Pancreas (tissue), 10 donors: Measurements from ENCODE around the gene DEAF1. TPM values are rescaled to one million over a fixed set of nuclear protein-coding genes. Genes with fewer than 3 reads are reported as not detected.

Experiments
- ATAC-seq, 4 donors: fragments of 200-7000 bp; cut with Tn5 transposase; one replicate each; pipeline versions ENCODE4 v1.8.0 to v1.9.1; 2020; ENCODE audit warnings: mild to moderate bottlenecking in 4 of 4, moderate library complexity in 4 of 4
- DNase-seq, 6 donors: peaks; one replicate each; pipeline ENCODE4 v3.0.0-alpha.2; 2020
- FAIRE-seq: peaks from 2 replicates; lab custom pipeline; 2012; peaks lifted over from hg19 to GRCh38; lab: Jason Lieb, UNC
- H3K27ac ChIP-seq, 4 donors: fragments of 200-600 bp; sonication (generic); 1 replicate in 3 of 4; 2 replicates in 1 of 4; pipeline versions ENCODE4 v1.5.0 to v1.8.0; 2020
- H3K27me3 ChIP-seq, 4 donors: fragments of 200-600 bp; one replicate each; pipeline ENCODE4 v1.8.0; 2021
- H3K36me3 ChIP-seq, 3 donors: fragments of 200-600 bp; sonication (generic) in 1 of 3; one replicate each; pipeline versions ENCODE4 v1.5.0 to v1.8.0; 2020 to 2021
- H3K4me1 ChIP-seq, 3 donors: fragments of 200-600 bp; one replicate each; pipeline ENCODE4 v1.8.0; 2021
- H3K4me3 ChIP-seq, 4 donors: fragments of 200-600 bp; sonication (generic) in 2 of 4; one replicate each; pipeline versions ENCODE4 v1.5.0 to v1.8.0; 2020 to 2021
- H3K9me3 ChIP-seq, 4 donors: fragments of 200-600 bp; one replicate each; pipeline ENCODE4 v1.8.0; 2021
- CTCF ChIP-seq, 4 donors: fragments of 200-600 bp; sonication (generic) in 3 of 4; IDR thresholded peaks; one replicate each; pipeline versions ENCODE4 v1.5.0 to v1.8.0; 2021; ENCODE audit warnings: antibody characterized with exemption in 4 of 4
- WGBS, 2 donors: extraction: QIAGEN DNeasy Blood & Tissue Kit; methylation state at CpG; one replicate each; pipeline ENCODE4 v1.1.7; 2013; 5-methylcytosine and 5-hydroxymethylcytosine counted together
- intact Hi-C, 3 donors: fragments of 100-400 bp; cut with DNase I; formaldehyde crosslinking; loops; one replicate each; pipeline versions ENCODE4 v1.11.1 to v1.14.2; 2022
- polyA plus RNA-seq, 2 donors: library from polyadenylated mRNA; stranded (reverse); fragments of 200-250 nt; gene quantifications; one replicate each; pipeline ENCODE4 v1.2.3, GENCODE V29; 2013
- total RNA-seq, 6 donors: library from RNA; stranded (reverse); fragmentation: NEBNext Ultra II Directional in 4 of 6; extraction: Animal tissue kit (Norgen Biotek cat#: 25700) in 4 of 6; gene quantifications; one replicate each; pipeline versions ENCODE4 v1.2.1 to v1.2.4, GENCODE V29; 2021 to 2023
- donor health status: healthy with polysubstance abuse.
- donor health status: DM: no; HTN: no; CAD: no; lungs with moderate emphysema.
- donor health status: DM: no; HTN: no; CAD: no.
- donor health status: control.
- donor health status: control.
- donor health status: Bipolar disorder and iron deficiency.
- donor health status: DM: yes; HTN: yes; CAD: no.
- donor health status: DM: no; HTN: no; CAD: no.
- donor health status: DM: no; HTN: no; CAD: no.
- donor health status: DM: yes; HTN: yes; CAD: no.

DEAF1 gene
- total and polyA plus RNA-seq, 8 donors, result 15.9 to 33.8 (median 21.0) TPM

- FAIRE-seq (no peak), ATAC-seq (no peak), DNase-seq (peak in 1 of 6 donors; percentile 71)
- 94 to 95% methylated on average over 22 to 28 of the region's 28 CpGs for WGBS, 2 donors
- Histone ChIP-seq H3K36me3 (peaks cover 4 to 86% (median 52%) of the 10 kb centered on the region in 3 donors), H3K4me1 (peaks cover 0 to 4% (median 0%) of the 10 kb centered on the region in 3 donors), H3K27ac (no peak overlapping the region), H3K4me3 (no peak overlapping the region), H3K9me3 (no peaks in the 10 kb centered on the region), H3K27me3 (no peaks in the 10 kb centered on the region)
- intact Hi-C loops, result no loop called here
- no peak for TF ChIP-seq CTCF (IDR thresholded peaks at IDR 0.05)
Measured at GRCh38 chr11:609341-609811, 85.6 kb downstream of the DEAF1 start.

GRCh38 chr11:608791-609251, 86.2 kb downstream of the DEAF1 start:
- H3K27me3 ChIP-seq, result no peaks in the 10 kb centered on the region
- intact Hi-C loops, result no loop called here
- 85 to 93% methylated on average over 27 to 28 of the region's 28 CpGs for WGBS, 2 donors
- ATAC-seq, result no peak
- no peaks in the 10 kb centered on the region for H3K9me3 ChIP-seq
- H3K27ac ChIP-seq, result no peak overlapping the region
- TF ChIP-seq CTCF (IDR thresholded peaks at IDR 0.05), result no peak
- peaks cover 4 to 91% (median 56%) of the 10 kb centered on the region in 3 donors for H3K36me3 ChIP-seq
- no peaks in the 10 kb centered on the region for H3K4me1 ChIP-seq
- no peak for FAIRE-seq
- no peak overlapping the region for H3K4me3 ChIP-seq
- DNase-seq, result peak in 2 of 6 donors; percentile 26 to 73

GRCh38 chr11:607971-608659, 86.9 kb downstream of the DEAF1 start:
- Histone ChIP-seq H3K36me3 (peaks cover 4 to 94% (median 59%) of the 10 kb centered on the region in 3 donors), H3K9me3 (no peaks in the 10 kb centered on the region), H3K4me3 (no peak overlapping the region), H3K27me3 (no peaks in the 10 kb centered on the region), H3K27ac (no peak overlapping the region), H3K4me1 (no peaks in the 10 kb centered on the region)
- no peak for ATAC-seq
- WGBS, 2 donors, result 91 to 92% methylated on average over 44 to 45 of the region's 45 CpGs
- peak in 2 of 6 donors; percentile 12 to 71 for DNase-seq
- FAIRE-seq, result no peak
- no peak for TF ChIP-seq CTCF (IDR thresholded peaks at IDR 0.05)
- intact Hi-C loops, result no loop called here

GRCh38 chr11:607020-607780, 87.8 kb downstream of the DEAF1 start:
- ATAC-seq (no peak), DNase-seq (peak in 2 of 6 donors; percentile 15 to 78), FAIRE-seq (no peak)
- H3K27me3 ChIP-seq, result no peaks in the 10 kb centered on the region
- H3K27ac ChIP-seq, result no peak overlapping the region
- no peak for TF ChIP-seq CTCF (IDR thresholded peaks at IDR 0.05)
- peaks cover 4 to 87% (median 52%) of the 10 kb centered on the region in 3 donors for H3K36me3 ChIP-seq
- intact Hi-C loops, result no loop called here
- H3K9me3 ChIP-seq, result no peaks in the 10 kb centered on the region
- H3K4me1 ChIP-seq, result no peaks in the 10 kb centered on the region
- H3K4me3 ChIP-seq, result no peak overlapping the region
- WGBS, 2 donors, result 90 to 91% methylated on average over 35 of the region's 35 CpGs
